Adrenal gland (tissue), 12 donors: ENCODE measurements around the gene CARD9. TPM values are rescaled to one million over a fixed set of nuclear protein-coding genes. Genes with fewer than 3 reads are reported as not detected.

Source experiments
- DNase-seq, 7 donors: peaks; one replicate each; pipeline ENCODE4 v3.0.0-alpha.2; 2019 to 2020
- H3K27ac ChIP-seq, 5 donors: fragments of 200-600 bp; sonication (generic) in 4 of 5; 1 replicate in 3 of 5; 2 replicates in 2 of 5; pipeline versions ENCODE4 v1.5.1 to v1.8.0; 2016 to 2020; ENCODE audit warnings: mild to moderate bottlenecking in 1 of 5
- H3K27me3 ChIP-seq: fragments of 200-600 bp; 2 replicates; pipeline ENCODE4 v1.8.0; 2021
- H3K36me3 ChIP-seq, 2 donors: fragments of 200-600 bp; replicated peaks in 1 of 2; 1 replicate in 1 of 2; 2 replicates in 1 of 2; pipeline versions ENCODE4 v1.5.1 to v1.8.0; 2018 to 2022
- H3K4me1 ChIP-seq, 2 donors: fragments of 200-600 bp; replicated peaks in 1 of 2; 1 replicate in 1 of 2; 2 replicates in 1 of 2; pipeline versions ENCODE4 v1.5.1 to v1.8.0; 2018 to 2021
- H3K4me3 ChIP-seq, 4 donors: fragments of 200-600 bp; sonication (generic) in 3 of 4; one replicate each; pipeline ENCODE4 v1.5.1; 2016 to 2018
- H3K9me3 ChIP-seq, 3 donors: fragments of 200-600 bp; sonication (generic) in 1 of 3; replicated peaks in 1 of 3; 1 replicate in 2 of 3; 2 replicates in 1 of 3; pipeline versions ENCODE4 v1.5.1 to v1.8.0; 2016 to 2021
- CTCF ChIP-seq, 6 experiments: fragments of 450-650 bp in 4 of 6; fragments of 200-600 bp in 2 of 6; sonication (generic) in 1 of 6; IDR thresholded peaks; 1 replicate in 5 of 6; 2 replicates in 1 of 6; pipeline versions ENCODE4 v1.5.1 to v1.8.0; 2016 to 2021; ENCODE audit warnings: antibody characterized with exemption in 6 of 6, mild to moderate bottlenecking in 2 of 6, moderate library complexity in 1 of 6
- POLR2A ChIP-seq, 2 donors: fragments of 450-650 bp; IDR thresholded peaks; one replicate each; pipeline ENCODE4 v1.6.1; 2017; ENCODE audit warnings: antibody characterized with exemption in 2 of 2, mild to moderate bottlenecking in 2 of 2, moderate library complexity in 1 of 2
- WGBS, 4 donors: extraction: QIAGEN DNeasy Blood & Tissue Kit in 2 of 4; methylation state at CpG; one replicate each; pipeline versions ENCODE4 v1.1.5 to v1.1.7; 2013 to 2017; 5-methylcytosine and 5-hydroxymethylcytosine counted together
- intact Hi-C, 2 donors: fragments of 100-400 bp; cut with DNase I; formaldehyde crosslinking; loops; one replicate each; pipeline versions ENCODE4 v1.14.1 to v1.15.0; 2022 to 2023
- polyA plus RNA-seq, 3 donors: library from polyadenylated mRNA; stranded (reverse); fragments of 200-250 nt in 2 of 3; fragments of 350-450 nt in 1 of 3; fragmentation: Illumina TruSeq in 1 of 3; extraction: RNeasy Lipid Tissue Mini Kit (QIAGEN cat#74804) in 1 of 3; gene quantifications; one replicate each; pipeline ENCODE4 v1.2.3, GENCODE V29; 2013 to 2014
- total RNA-seq, 9 donors: library from RNA; depleted of rRNA in 4 of 9; stranded (reverse); fragments of >200 nt in 4 of 9; fragments of 120-200 nt in 1 of 9; fragmentation: NEBNext Ultra II Directional in 1 of 9; extraction: Animal tissue kit (Norgen Biotek cat#: 25700) in 1 of 9; gene quantifications; one replicate each; pipeline versions ENCODE4 v1.1.0 to v1.2.4, GENCODE V29; 2013 to 2023
- donor health status: healthy with polysubstance abuse.
- donor health status: Bipolar disorder and iron deficiency.
- donor health status: DM: yes; HTN: yes; CAD: no.
- donor health status: DM: no; HTN: no; CAD: no.
- donor health status: DM: no; HTN: no; CAD: no.
- donor health status: DM: yes; HTN: yes; CAD: no.

The CARD9 gene
- total and polyA plus RNA-seq, 12 donors = 0.35 to 10.6 (median 4.0) TPM

GRCh38 chr9:136398286-136398685 lies 24.8 kb upstream of the CARD9 start:
- peaks cover 0 to 38% of the 10 kb centered on the region in 2 donors for H3K36me3 ChIP-seq
- DNase-seq = no peak
- H3K4me1 ChIP-seq = peaks cover 9 to 17% of the 10 kb centered on the region in 2 donors
- 91 to 94% (median 93%) methylated on average over 11 to 12 of the region's 12 CpGs for WGBS, 4 donors
- H3K4me3 ChIP-seq = no peak overlapping the region
- no peaks in the 10 kb centered on the region for H3K9me3 ChIP-seq
- no peak overlapping the region for H3K27ac ChIP-seq
- no peaks in the 10 kb centered on the region for H3K27me3 ChIP-seq
- TF ChIP-seq POLR2A (IDR thresholded peaks at IDR 0.05) (no peak), CTCF (IDR thresholded peaks at IDR 0.05) (no peak)
- intact Hi-C loops = no loop called here

GRCh38 chr9:136397643-136398042 lies 24.2 kb upstream of the CARD9 start:
- H3K4me3 ChIP-seq = no peak overlapping the region
- TF ChIP-seq CTCF (IDR thresholded peaks at IDR 0.05) (no peak), POLR2A (IDR thresholded peaks at IDR 0.05) (no peak)
- no peaks in the 10 kb centered on the region for H3K9me3 ChIP-seq
- H3K36me3 ChIP-seq = peaks cover 0 to 45% of the 10 kb centered on the region in 2 donors
- WGBS, 4 donors = 67 to 73% (median 70%) methylated on average over 4 to 6 of the region's 6 CpGs
- intact Hi-C loops = no loop called here
- H3K27me3 ChIP-seq = no peaks in the 10 kb centered on the region
- peaks cover 9 to 17% of the 10 kb centered on the region in 2 donors for H3K4me1 ChIP-seq
- no peak overlapping the region for H3K27ac ChIP-seq
- no peak for DNase-seq

GRCh38 chr9:136396219-136396515 lies 22.7 kb upstream of the CARD9 start:
- TF ChIP-seq CTCF (IDR thresholded peaks at IDR 0.05) = no peak
- no peak for TF ChIP-seq POLR2A (IDR thresholded peaks at IDR 0.05)
- WGBS, 4 donors = 77 to 85% (median 84%) methylated on average over 4 of the region's 4 CpGs
- Histone ChIP-seq H3K9me3 (no peaks in the 10 kb centered on the region), H3K36me3 (peaks cover 0 to 58% of the 10 kb centered on the region in 2 donors), H3K4me1 (peaks cover 9 to 17% of the 10 kb centered on the region in 2 donors), H3K4me3 (no peak overlapping the region), H3K27ac (no peak overlapping the region), H3K27me3 (no peaks in the 10 kb centered on the region)
- no peak for DNase-seq
- intact Hi-C loops = no loop called here

- no peak for TF ChIP-seq POLR2A (IDR thresholded peaks at IDR 0.05)
- no peak for TF ChIP-seq CTCF (IDR thresholded peaks at IDR 0.05)
- H3K9me3 ChIP-seq = no peaks in the 10 kb centered on the region
- DNase-seq = no peak
- intact Hi-C loops = no loop called here
- no peak overlapping the region for H3K4me3 ChIP-seq
- H3K36me3 ChIP-seq = peaks cover 0 to 58% of the 10 kb centered on the region in 2 donors
- no peak overlapping the region for H3K27ac ChIP-seq
- no peaks in the 10 kb centered on the region for H3K27me3 ChIP-seq
- WGBS, 4 donors = 83 to 91% (median 85%) methylated on average over 16 to 26 of the region's 26 CpGs
- peaks cover 9 to 16% of the 10 kb centered on the region in 2 donors for H3K4me1 ChIP-seq
Observed at GRCh38 chr9:136395345-136396218, 22.1 kb upstream of the CARD9 start.
